ENCODE measurements around the gene DHX40.

The DHX40 gene

GRCh38 chr17:59632398-59632797 lies 67.0 kb downstream of the DHX40 start:
- Histone ChIP-seq H3K27me3 (ENCODE audit: insufficient read depth, low read length) (no peaks in the 10 kb centered on the region), H3K9ac (ENCODE audit: low read length) (no peak overlapping the region), H4K12ac (ENCODE audit: low read depth, low read length) (no peak overlapping the region), H3K23ac (ENCODE audit: low read length) (no peak overlapping the region), H2BK5ac (ENCODE audit: low read depth, low read length, poor library complexity) (no peak overlapping the region), H4K91ac (ENCODE audit: low read depth, low read length) (no peak overlapping the region), H2AK5ac (ENCODE audit: low read length) (no peak overlapping the region), H2BK120ac (ENCODE audit: insufficient read depth, low read length, poor library complexity) (no peak overlapping the region), H4K8ac (ENCODE audit: low read depth, low read length) (no peak overlapping the region), H3K27ac (ENCODE audit: low read depth, low read length) (no peak overlapping the region), H3K4me2 (ENCODE audit: low read length) (no peak overlapping the region), H3K79me2 (ENCODE audit: control insufficient read depth, insufficient read depth, low read length, poor library complexity) (peaks cover 23% of the 10 kb centered on the region), H3K18ac (ENCODE audit: low read length) (no peak overlapping the region), H3K79me1 (ENCODE audit: low read length) (no peaks in the 10 kb centered on the region), H3K14ac (ENCODE audit: low read length) (no peak overlapping the region), H3K4me3 (ENCODE audit: low read depth, low read length) (no peak overlapping the region), H3K4me1 (ENCODE audit: control insufficient read depth in 1 of 2, insufficient read depth in 2 of 2, low read length in 2 of 2) (peaks cover 4% of the 10 kb centered on the region in 2 experiments), H3K9me3 (ENCODE audit: insufficient read depth, low read depth, low read length) (no peaks in the 10 kb centered on the region), H2BK12ac (ENCODE audit: low read length) (no peak overlapping the region), H2AFZ (ENCODE audit: insufficient read depth, low read length, poor library complexity) (no peak overlapping the region), H3K36me3 (ENCODE audit: control insufficient read depth in 1 of 2, insufficient read depth in 2 of 2, low read length in 2 of 2) (peaks cover 6 to 7% of the 10 kb centered on the region in 2 experiments), H3K4ac (ENCODE audit: low read depth, low read length) (peak overlapping the region; percentile 27)
- no CpG with 5 or more reads among the region's 6 CpGs for WGBS (ENCODE audit: extremely low coverage, insufficient coverage, insufficient read length)
- DNase-seq = peak in 1 of 2 donors; percentile 17

GRCh38 chr17:59633658-59634359 lies 68.4 kb downstream of the DHX40 start:
- H3K23ac ChIP-seq (ENCODE audit: low read length) = no peak overlapping the region
- peak overlapping the region; percentile 49 for H3K4ac ChIP-seq (ENCODE audit: low read depth, low read length)
- no peak overlapping the region for H4K8ac ChIP-seq (ENCODE audit: low read depth, low read length)
- H2BK5ac ChIP-seq (ENCODE audit: low read depth, low read length, poor library complexity) = no peak overlapping the region
- H4K91ac ChIP-seq (ENCODE audit: low read depth, low read length) = no peak overlapping the region
- no peaks in the 10 kb centered on the region for H3K9me3 ChIP-seq (ENCODE audit: insufficient read depth, low read depth, low read length)
- no peak overlapping the region for H2BK12ac ChIP-seq (ENCODE audit: low read length)
- peaks cover 22% of the 10 kb centered on the region for H3K79me2 ChIP-seq (ENCODE audit: control insufficient read depth, insufficient read depth, low read length, poor library complexity)
- no peak overlapping the region for H4K12ac ChIP-seq (ENCODE audit: low read depth, low read length)
- H3K4me3 ChIP-seq (ENCODE audit: low read depth, low read length) = no peak overlapping the region
- no peak overlapping the region for H3K18ac ChIP-seq (ENCODE audit: low read length)
- no peak overlapping the region for H3K9ac ChIP-seq (ENCODE audit: low read length)
- no peak overlapping the region for H2AK5ac ChIP-seq (ENCODE audit: low read length)
- no peak overlapping the region for H3K4me2 ChIP-seq (ENCODE audit: low read length)
- H3K27ac ChIP-seq (ENCODE audit: low read depth, low read length) = no peak overlapping the region
- no peak overlapping the region for H2AFZ ChIP-seq (ENCODE audit: insufficient read depth, low read length, poor library complexity)
- H3K27me3 ChIP-seq (ENCODE audit: insufficient read depth, low read length) = no peaks in the 10 kb centered on the region
- H3K4me1 ChIP-seq (ENCODE audit: control insufficient read depth in 1 of 2, insufficient read depth in 2 of 2, low read length in 2 of 2) = peaks cover 4% of the 10 kb centered on the region in 2 experiments
- WGBS (ENCODE audit: extremely low coverage, insufficient coverage, insufficient read length) = no CpG with 5 or more reads among the region's 5 CpGs
- peaks cover 3 to 6% of the 10 kb centered on the region in 2 experiments for H3K36me3 ChIP-seq (ENCODE audit: control insufficient read depth in 1 of 2, insufficient read depth in 2 of 2, low read length in 2 of 2)
- no peak for DNase-seq
- H3K14ac ChIP-seq (ENCODE audit: low read length) = no peak overlapping the region
- H2BK120ac ChIP-seq (ENCODE audit: insufficient read depth, low read length, poor library complexity) = no peak overlapping the region
- no peaks in the 10 kb centered on the region for H3K79me1 ChIP-seq (ENCODE audit: low read length)

- DNase-seq = peak in 1 of 2 donors; percentile 77
- no peak overlapping the region for H2BK120ac ChIP-seq (ENCODE audit: insufficient read depth, low read length, poor library complexity)
- no peak overlapping the region for H3K18ac ChIP-seq (ENCODE audit: low read length)
- no peaks in the 10 kb centered on the region for H3K79me1 ChIP-seq (ENCODE audit: low read length)
- no peak overlapping the region for H3K14ac ChIP-seq (ENCODE audit: low read length)
- H4K8ac ChIP-seq (ENCODE audit: low read depth, low read length) = no peak overlapping the region
- no peaks in the 10 kb centered on the region for H3K27me3 ChIP-seq (ENCODE audit: insufficient read depth, low read length)
- no peak overlapping the region for H4K91ac ChIP-seq (ENCODE audit: low read depth, low read length)
- peak overlapping the region; percentile 2 for H3K4me2 ChIP-seq (ENCODE audit: low read length)
- H2BK5ac ChIP-seq (ENCODE audit: low read depth, low read length, poor library complexity) = no peak overlapping the region
- H2BK12ac ChIP-seq (ENCODE audit: low read length) = no peak overlapping the region
- no peak overlapping the region for H3K23ac ChIP-seq (ENCODE audit: low read length)
- no peak overlapping the region for H4K12ac ChIP-seq (ENCODE audit: low read depth, low read length)
- H3K9ac ChIP-seq (ENCODE audit: low read length) = no peak overlapping the region
- no peak overlapping the region for H3K4me3 ChIP-seq (ENCODE audit: low read depth, low read length)
- H3K36me3 ChIP-seq (ENCODE audit: control insufficient read depth in 1 of 2, insufficient read depth in 2 of 2, low read length in 2 of 2) = peaks cover 3% of the 10 kb centered on the region in 2 experiments
- no peak overlapping the region for H3K27ac ChIP-seq (ENCODE audit: low read depth, low read length)
- peak overlapping the region; percentile 55 for H3K4ac ChIP-seq (ENCODE audit: low read depth, low read length)
- peaks cover 4% of the 10 kb centered on the region in 2 experiments for H3K4me1 ChIP-seq (ENCODE audit: control insufficient read depth in 1 of 2, insufficient read depth in 2 of 2, low read length in 2 of 2)
- H3K79me2 ChIP-seq (ENCODE audit: control insufficient read depth, insufficient read depth, low read length, poor library complexity) = peaks cover 17% of the 10 kb centered on the region
- no CpG with 5 or more reads among the region's 3 CpGs for WGBS (ENCODE audit: extremely low coverage, insufficient coverage, insufficient read length)
- no peaks in the 10 kb centered on the region for H3K9me3 ChIP-seq (ENCODE audit: insufficient read depth, low read depth, low read length)
- no peak overlapping the region for H2AK5ac ChIP-seq (ENCODE audit: low read length)
- H2AFZ ChIP-seq (ENCODE audit: insufficient read depth, low read length, poor library complexity) = no peak overlapping the region
Observed at GRCh38 chr17:59634632-59635541, 69.5 kb downstream of the DHX40 start.

- H2AK5ac ChIP-seq (ENCODE audit: low read length) = no peak overlapping the region
- H3K4me1 ChIP-seq (ENCODE audit: control insufficient read depth in 1 of 2, insufficient read depth in 2 of 2, low read length in 2 of 2) = peaks cover 4% of the 10 kb centered on the region in 2 experiments
- no peak overlapping the region for H4K91ac ChIP-seq (ENCODE audit: low read depth, low read length)
- peaks cover 3 to 5% of the 10 kb centered on the region in 2 experiments for H3K36me3 ChIP-seq (ENCODE audit: control insufficient read depth in 1 of 2, insufficient read depth in 2 of 2, low read length in 2 of 2)
- H3K9me3 ChIP-seq (ENCODE audit: insufficient read depth, low read depth, low read length) = no peaks in the 10 kb centered on the region
- peaks cover 16% of the 10 kb centered on the region for H3K79me2 ChIP-seq (ENCODE audit: control insufficient read depth, insufficient read depth, low read length, poor library complexity)
- no peak overlapping the region for H2BK120ac ChIP-seq (ENCODE audit: insufficient read depth, low read length, poor library complexity)
- no peak for DNase-seq
- H2BK12ac ChIP-seq (ENCODE audit: low read length) = no peak overlapping the region
- no peak overlapping the region for H3K4me2 ChIP-seq (ENCODE audit: low read length)
- H3K14ac ChIP-seq (ENCODE audit: low read length) = no peak overlapping the region
- H3K18ac ChIP-seq (ENCODE audit: low read length) = no peak overlapping the region
- H2BK5ac ChIP-seq (ENCODE audit: low read depth, low read length, poor library complexity) = no peak overlapping the region
- no peak overlapping the region for H3K23ac ChIP-seq (ENCODE audit: low read length)
- no peak overlapping the region for H3K9ac ChIP-seq (ENCODE audit: low read length)
- H4K8ac ChIP-seq (ENCODE audit: low read depth, low read length) = no peak overlapping the region
- H4K12ac ChIP-seq (ENCODE audit: low read depth, low read length) = no peak overlapping the region
- H3K27ac ChIP-seq (ENCODE audit: low read depth, low read length) = no peak overlapping the region
- H3K4me3 ChIP-seq (ENCODE audit: low read depth, low read length) = no peak overlapping the region
- H2AFZ ChIP-seq (ENCODE audit: insufficient read depth, low read length, poor library complexity) = no peak overlapping the region
- H3K4ac ChIP-seq (ENCODE audit: low read depth, low read length) = peak overlapping the region; percentile 86
- no CpG with 5 or more reads among the region's 1 CpG for WGBS (ENCODE audit: extremely low coverage, insufficient coverage, insufficient read length)
- no peaks in the 10 kb centered on the region for H3K79me1 ChIP-seq (ENCODE audit: low read length)
- H3K27me3 ChIP-seq (ENCODE audit: insufficient read depth, low read length) = no peaks in the 10 kb centered on the region
Observed at GRCh38 chr17:59637611-59638310, 72.4 kb downstream of the DHX40 start.
